ENCODE data around the gene OXER1.

DNA sequence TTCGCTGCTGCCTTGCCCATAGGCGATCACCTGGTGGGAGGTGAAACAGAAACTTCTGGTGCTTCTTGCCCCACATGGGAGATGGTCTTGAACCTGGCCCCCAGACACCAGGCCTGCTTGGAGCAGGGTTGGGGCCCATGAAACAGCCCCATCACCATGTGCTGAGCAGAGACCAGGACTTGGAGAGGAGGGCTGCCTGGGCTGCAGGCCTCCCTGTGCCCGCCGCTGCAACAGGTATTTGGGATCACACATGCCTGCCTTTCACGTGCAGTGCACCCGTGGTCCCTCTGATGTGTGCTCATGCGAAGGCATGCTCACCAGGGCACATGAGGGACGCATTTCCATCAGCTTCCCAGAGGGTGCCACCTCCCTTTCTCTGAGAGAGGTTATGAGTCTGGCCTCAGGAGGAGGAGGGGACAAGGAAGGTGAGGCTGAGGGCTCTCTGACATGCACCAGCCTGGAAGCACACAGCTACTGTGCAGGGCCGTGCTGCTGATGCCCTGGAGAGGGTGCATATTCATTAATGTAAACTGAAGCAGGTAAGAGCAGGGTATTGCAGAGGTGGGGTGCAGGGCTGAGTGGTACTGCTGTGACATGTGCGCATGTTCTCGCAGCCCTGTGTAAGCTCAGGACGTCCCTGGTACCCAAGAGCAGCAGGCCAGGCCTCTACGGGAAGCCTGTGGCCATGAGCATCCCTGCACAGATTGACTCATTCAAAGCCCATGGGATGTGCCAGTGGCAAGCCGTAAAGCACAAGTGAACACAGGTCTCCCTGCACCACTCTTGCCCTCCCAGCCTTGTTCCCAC, 4.2 kb upstream of the OXER1 start:
- TF ChIP-seq POLR2A (IDR thresholded peaks at IDR 0.05; ENCODE audit: low read length) (no peak), GATA1 (IDR thresholded peaks at IDR 0.05; ENCODE audit: low read depth, low read length) (no peak)
